ENCODE data around the gene SLC26A2.
"Not testable (repeated sequence)": the region's sequence is repeated elsewhere in the genome, so short reads cannot be mapped to it uniquely, and the experiment has no call there.

SLC26A2 gene

DNA sequence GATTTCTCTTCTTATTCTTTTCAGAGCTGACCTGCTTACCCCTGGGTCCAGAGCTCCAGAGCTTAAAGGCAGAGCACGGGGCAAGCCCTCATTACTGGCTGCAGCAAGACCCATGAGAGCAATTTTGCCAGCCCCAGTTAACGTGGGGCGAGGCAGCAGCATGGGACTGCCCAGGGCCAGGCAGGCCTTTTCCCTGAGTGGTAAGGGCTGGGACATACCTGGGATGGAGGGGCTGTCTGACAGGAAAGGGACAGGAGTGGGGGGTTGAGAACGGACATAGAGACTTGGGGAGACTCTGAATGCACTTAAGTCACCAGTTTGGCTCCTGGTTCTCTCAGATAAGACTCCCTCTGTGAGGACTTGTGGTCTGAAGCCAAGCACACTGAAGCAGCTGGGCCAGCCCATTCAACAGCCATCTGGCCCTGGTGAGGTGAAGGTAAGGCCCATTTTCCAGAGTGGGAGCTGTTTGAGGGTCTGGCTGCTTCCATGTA is 66.2 kb downstream of the SLC26A2 start:
- Mint-ChIP-seq H3K27me3 (no peaks in the 10 kb centered on the region), H3K4me3 (no peak overlapping the region), H3K27ac (no peak overlapping the region), H3K4me1 (peaks cover 6% of the 10 kb centered on the region), H3K9me3 (no peaks in the 10 kb centered on the region)
- DNase-seq (no peak), ATAC-seq (no peak)

DNA sequence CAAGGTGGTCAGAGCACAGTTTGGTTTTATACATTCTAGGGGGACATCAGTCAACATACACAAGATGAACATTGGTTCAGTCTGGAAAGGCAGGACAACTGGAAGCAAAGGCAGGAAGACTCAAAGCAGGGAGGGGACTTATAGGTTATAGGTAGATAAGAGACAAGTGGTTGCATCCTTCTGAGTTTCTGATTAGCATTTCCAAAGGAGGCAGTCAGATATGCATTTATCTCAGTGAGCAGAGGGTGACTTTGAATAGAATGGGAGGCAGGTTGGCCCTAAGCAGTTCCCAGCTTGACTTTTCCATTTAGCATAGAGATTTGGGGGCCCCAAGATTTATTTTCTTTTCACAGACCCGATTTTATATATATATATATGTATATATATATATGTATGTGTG is 67.5 kb downstream of the SLC26A2 start:
- not testable (repeated sequence) for DNase-seq, H3K27ac Mint-ChIP-seq, H3K4me3 Mint-ChIP-seq, H3K9me3 Mint-ChIP-seq, ATAC-seq, H3K27me3 Mint-ChIP-seq, H3K4me1 Mint-ChIP-seq

DNA sequence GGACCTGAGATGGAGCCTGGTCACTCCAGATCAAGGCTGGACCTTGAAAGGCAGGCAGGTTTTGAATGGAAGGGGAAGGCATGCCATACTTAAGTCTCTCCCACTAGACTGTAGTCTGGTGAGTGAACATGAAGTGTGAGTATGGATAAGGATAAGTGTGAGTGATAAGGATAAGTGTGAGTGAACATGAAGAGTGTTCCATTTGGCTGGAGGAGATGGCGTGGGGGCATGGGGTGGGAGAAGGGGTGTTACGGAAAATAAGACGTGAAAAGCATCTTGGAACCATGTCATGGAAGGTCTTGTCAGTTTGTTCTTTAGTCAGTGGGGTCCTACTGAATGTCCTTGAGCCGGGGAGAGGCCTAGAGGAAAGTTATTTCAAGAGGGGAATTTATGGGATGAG is 72.8 kb downstream of the SLC26A2 start:
- ATAC-seq (no peak), DNase-seq (no peak)
- Mint-ChIP-seq H3K4me3 (no peak overlapping the region), H3K27me3 (no peaks in the 10 kb centered on the region), H3K9me3 (no peaks in the 10 kb centered on the region), H3K4me1 (no peaks in the 10 kb centered on the region), H3K27ac (peak overlapping the region in 1 of 2 donors; percentile 14)

DNA sequence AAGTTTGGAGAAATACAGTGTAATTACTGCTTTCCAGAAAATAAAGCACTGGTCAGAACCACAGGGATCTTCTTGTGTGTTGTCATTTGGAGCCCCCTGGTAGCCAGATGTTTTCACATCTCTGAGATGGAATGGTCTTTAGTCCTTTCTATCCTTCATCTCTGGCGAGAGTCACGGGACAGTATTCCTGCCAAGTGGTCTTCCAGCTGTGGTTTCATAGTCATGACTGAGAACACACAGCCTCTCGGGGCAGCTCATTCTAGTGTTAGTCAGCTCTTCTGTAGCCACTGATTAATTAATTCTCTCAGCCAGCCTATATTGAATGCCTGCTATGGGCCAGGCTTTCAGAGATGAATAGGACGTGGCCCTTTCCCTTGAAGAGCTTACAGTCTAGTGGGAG is 74.1 kb downstream of the SLC26A2 start:
- H3K4me3 Mint-ChIP-seq: no peak overlapping the region
- DNase-seq: no peak
- H3K4me1 Mint-ChIP-seq: no peaks in the 10 kb centered on the region
- peak overlapping the region in 1 of 2 donors; percentile 13 for H3K27ac Mint-ChIP-seq
- H3K27me3 Mint-ChIP-seq: no peaks in the 10 kb centered on the region
- no peaks in the 10 kb centered on the region for H3K9me3 Mint-ChIP-seq
- no peak for ATAC-seq

DNA sequence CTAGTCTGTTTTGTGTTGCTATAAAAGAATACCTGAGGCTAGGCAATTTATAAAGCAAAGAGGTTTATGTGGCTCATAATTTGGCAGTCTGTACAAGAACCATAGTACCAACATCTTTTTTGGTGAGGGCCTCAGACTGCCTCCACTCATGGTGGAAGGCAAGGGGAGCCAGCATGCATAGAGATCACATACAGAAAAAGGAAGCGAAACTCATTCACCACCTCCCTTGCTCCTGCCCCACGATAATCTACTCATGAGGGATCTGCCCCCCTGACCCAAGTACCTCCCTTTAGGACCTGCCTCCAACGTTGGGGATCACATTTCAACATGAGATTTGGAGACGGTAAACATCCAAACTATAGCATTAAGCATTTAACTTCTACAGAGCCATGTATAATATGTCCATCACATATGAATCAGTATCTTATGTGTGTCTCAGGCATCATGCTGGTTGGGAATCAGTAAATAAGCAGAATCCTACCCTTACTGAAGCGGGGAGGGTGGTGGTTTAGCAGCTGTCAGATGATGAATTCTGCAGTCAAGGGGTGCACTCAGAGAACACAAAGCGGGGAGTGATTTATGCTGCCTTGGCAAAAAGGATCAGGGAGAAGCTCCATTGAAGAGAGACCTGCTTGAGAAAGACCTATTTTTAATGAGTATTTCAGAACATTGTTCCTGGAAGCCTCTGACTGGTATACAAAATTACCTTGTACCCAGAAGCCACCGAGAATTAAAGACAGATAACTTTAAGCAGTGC is 74.8 kb downstream of the SLC26A2 start:
- no peak for DNase-seq
- Mint-ChIP-seq H3K4me3 (no peak overlapping the region), H3K4me1 (no peaks in the 10 kb centered on the region), H3K9me3 (no peaks in the 10 kb centered on the region), H3K27me3 (no peaks in the 10 kb centered on the region), H3K27ac (peak overlapping the region in 1 of 2 donors; percentile 45)
- no peak for ATAC-seq

DNA sequence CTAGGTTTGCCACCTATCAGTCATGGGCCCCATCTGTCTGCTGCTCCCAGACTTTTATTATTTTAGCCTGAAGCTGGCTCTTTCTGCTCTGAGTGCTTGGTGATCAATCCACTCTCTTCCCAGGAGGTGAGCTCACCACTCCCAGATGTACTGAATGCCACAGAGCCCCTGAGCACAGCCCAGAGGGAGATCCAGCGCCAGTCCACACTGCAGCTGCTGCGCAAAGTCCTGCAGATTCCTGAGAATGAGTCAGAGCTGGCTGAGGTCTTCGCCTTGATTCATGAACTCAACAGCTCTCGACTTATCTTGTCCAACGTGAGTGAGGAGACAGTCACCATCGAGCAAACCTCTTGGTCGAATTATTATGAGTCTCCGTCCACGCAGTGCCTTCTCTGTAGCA is 76.0 kb downstream of the SLC26A2 start:
- DNase-seq (no peak), ATAC-seq (no peak)
- H3K27me3 Mint-ChIP-seq: no peaks in the 10 kb centered on the region
- H3K27ac Mint-ChIP-seq: no peak overlapping the region
- no peaks in the 10 kb centered on the region for H3K9me3 Mint-ChIP-seq
- no peak overlapping the region for H3K4me3 Mint-ChIP-seq
- H3K4me1 Mint-ChIP-seq: peaks cover 1% of the 10 kb centered on the region

All from stimulated activated naive CD8-positive, alpha-beta T cell treated with anti-CD3 and anti-CD28 coated beads, Interleukin-15, amount 100 ng/mL, for 72 hours (primary cell).